Measurements from ENCODE around the gene DUSP8. TPM values are rescaled to one million over a fixed set of nuclear protein-coding genes. Genes with fewer than 3 reads are reported as not detected.

The DUSP8 gene
- total and polyA plus RNA-seq, 9 of the 15 experiments (the other 6 are each of a cell fraction or from before 2014, with no cell fraction given) = 0.14 to 2.0 (median 0.86) TPM; not detected in 2

DNA sequence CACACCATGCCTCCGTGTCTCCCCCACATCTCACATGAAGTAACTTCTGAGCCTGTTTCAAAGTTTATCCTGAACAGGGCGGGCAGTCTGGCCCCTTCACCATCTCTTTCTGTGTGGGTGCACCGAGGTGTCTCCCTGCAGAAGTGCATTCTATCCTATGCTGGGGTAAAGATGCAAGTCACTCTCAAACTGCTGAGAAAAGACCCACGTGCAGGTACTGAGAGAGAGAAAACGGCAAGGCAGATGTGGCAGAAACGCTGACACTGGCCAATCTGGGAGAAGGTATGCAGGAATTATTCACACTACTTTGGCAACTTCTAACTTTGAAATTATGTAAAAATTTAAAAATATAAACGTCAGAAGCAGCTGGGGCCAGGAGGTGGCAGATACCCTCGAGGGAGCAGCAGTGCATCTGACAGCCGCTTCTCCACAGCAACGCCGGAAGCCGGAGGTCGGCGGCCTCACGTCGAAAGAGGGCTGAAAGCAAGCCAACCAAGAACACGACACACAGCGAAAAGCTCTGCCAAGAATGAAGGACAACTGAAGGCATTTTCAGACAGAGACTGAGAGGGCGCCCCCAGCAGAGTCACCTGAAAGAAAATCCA is 51.3 kb downstream of the DUSP8 start (continued):
- TF ChIP-seq ZBTB7A (IDR thresholded peaks at IDR 0.05; ENCODE audit: borderline replicate concordance, control insufficient read depth, low read depth, low read length) = 0 out of 2 replicates have a peak, but pooled peaks have one; percentile 12
- TF ChIP-seq, protein P1, sequence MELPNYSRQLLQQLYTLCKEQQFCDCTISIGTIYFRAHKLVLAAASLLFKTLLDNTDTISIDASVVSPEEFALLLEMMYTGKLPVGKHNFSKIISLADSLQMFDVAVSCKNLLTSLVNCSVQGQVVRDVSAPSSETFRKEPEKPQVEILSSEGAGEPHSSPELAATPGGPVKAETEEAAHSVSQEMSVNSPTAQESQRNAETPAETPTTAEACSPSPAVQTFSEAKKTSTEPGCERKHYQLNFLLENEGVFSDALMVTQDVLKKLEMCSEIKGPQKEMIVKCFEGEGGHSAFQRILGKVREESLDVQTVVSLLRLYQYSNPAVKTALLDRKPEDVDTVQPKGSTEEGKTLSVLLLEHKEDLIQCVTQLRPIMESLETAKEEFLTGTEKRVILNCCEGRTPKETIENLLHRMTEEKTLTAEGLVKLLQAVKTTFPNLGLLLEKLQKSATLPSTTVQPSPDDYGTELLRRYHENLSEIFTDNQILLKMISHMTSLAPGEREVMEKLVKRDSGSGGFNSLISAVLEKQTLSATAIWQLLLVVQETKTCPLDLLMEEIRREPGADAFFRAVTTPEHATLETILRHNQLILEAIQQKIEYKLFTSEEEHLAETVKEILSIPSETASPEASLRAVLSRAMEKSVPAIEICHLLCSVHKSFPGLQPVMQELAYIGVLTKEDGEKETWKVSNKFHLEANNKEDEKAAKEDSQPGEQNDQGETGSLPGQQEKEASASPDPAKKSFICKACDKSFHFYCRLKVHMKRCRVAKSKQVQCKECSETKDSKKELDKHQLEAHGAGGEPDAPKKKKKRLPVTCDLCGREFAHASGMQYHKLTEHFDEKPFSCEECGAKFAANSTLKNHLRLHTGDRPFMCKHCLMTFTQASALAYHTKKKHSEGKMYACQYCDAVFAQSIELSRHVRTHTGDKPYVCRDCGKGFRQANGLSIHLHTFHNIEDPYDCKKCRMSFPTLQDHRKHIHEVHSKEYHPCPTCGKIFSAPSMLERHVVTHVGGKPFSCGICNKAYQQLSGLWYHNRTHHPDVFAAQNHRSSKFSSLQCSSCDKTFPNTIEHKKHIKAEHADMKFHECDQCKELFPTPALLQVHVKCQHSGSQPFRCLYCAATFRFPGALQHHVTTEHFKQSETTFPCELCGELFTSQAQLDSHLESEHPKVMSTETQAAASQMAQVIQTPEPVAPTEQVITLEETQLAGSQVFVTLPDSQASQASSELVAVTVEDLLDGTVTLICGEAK (IDR thresholded peaks at IDR 0.05) = no peak
- TF ChIP-seq, protein P1 (CRISPR knock-in tag; IDR thresholded peaks at IDR 0.05) = no peak
- no peak for TF ChIP-seq DACH1 (IDR thresholded peaks at IDR 0.05; ENCODE audit: partially characterized antibody)
- TF ChIP-seq SIRT6 (IDR thresholded peaks at IDR 0.05; ENCODE audit: low read depth, low read length) = no peak
- no peak for TF ChIP-seq MXI1 (IDR thresholded peaks at IDR 0.05; ENCODE audit: low read depth, low read length)
- peak; percentile 88 for TF ChIP-seq ZNF316 (IDR thresholded peaks at IDR 0.05)
- no peak for TF ChIP-seq ZNF644 (tag; IDR thresholded peaks at IDR 0.05; ENCODE audit: low read depth)
- no peak for TF ChIP-seq ZNF507 (tag; conservative IDR thresholded peaks at IDR 0.05)
- TF ChIP-seq, protein P2, sequence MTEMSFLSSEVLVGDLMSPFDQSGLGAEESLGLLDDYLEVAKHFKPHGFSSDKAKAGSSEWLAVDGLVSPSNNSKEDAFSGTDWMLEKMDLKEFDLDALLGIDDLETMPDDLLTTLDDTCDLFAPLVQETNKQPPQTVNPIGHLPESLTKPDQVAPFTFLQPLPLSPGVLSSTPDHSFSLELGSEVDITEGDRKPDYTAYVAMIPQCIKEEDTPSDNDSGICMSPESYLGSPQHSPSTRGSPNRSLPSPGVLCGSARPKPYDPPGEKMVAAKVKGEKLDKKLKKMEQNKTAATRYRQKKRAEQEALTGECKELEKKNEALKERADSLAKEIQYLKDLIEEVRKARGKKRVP (CRISPR knock-in tag; IDR thresholded peaks at IDR 0.05) = no peak
- TF ChIP-seq GATA2 (CRISPR knock-in tag; IDR thresholded peaks at IDR 0.05) = no peak
- TF ChIP-seq HMG20B (CRISPR knock-in tag; IDR thresholded peaks at IDR 0.05) = no peak
- no peak for TF ChIP-seq GTF2F1 (IDR thresholded peaks at IDR 0.05; ENCODE audit: low read depth, low read length)
- 0 out of 2 replicates have a peak, but pooled peaks have one; percentile 15 for TF ChIP-seq MTA2 (IDR thresholded peaks at IDR 0.05; ENCODE audit: low read depth)
- TF ChIP-seq BMI1 (IDR thresholded peaks at IDR 0.05; ENCODE audit: low read length) = no peak
- TF ChIP-seq SRSF1 (IDR thresholded peaks at IDR 0.05; ENCODE audit: low read depth, low read length) = no peak
- TF ChIP-seq, protein P3, sequence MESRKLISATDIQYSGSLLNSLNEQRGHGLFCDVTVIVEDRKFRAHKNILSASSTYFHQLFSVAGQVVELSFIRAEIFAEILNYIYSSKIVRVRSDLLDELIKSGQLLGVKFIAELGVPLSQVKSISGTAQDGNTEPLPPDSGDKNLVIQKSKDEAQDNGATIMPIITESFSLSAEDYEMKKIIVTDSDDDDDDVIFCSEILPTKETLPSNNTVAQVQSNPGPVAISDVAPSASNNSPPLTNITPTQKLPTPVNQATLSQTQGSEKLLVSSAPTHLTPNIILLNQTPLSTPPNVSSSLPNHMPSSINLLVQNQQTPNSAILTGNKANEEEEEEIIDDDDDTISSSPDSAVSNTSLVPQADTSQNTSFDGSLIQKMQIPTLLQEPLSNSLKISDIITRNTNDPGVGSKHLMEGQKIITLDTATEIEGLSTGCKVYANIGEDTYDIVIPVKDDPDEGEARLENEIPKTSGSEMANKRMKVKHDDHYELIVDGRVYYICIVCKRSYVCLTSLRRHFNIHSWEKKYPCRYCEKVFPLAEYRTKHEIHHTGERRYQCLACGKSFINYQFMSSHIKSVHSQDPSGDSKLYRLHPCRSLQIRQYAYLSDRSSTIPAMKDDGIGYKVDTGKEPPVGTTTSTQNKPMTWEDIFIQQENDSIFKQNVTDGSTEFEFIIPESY (CRISPR knock-in tag; IDR thresholded peaks at IDR 0.05) = no peak
- no peak for TF ChIP-seq ZNF217 (CRISPR knock-in tag; IDR thresholded peaks at IDR 0.05)
